WTC11 (cell line): ENCODE data around the gene HSDL2.

Source experiments
- ATF2 ChIP-seq: sonication (generic); formaldehyde crosslinking; IDR thresholded peaks from 2 replicates; pipeline ENCODE4 v1.8.1; 2022; ENCODE audit warnings: low read depth, missing genetic modification reagents, borderline replicate concordance
- CTCF ChIP-seq: fragments of 200-600 bp; IDR thresholded peaks from 2 replicates; pipeline ENCODE4 v1.8.0; 2022; ENCODE audit warnings: antibody characterized with exemption
- E2F4 ChIP-seq: sonication (generic); formaldehyde crosslinking; IDR thresholded peaks from 2 replicates; pipeline ENCODE4 v1.8.1; 2022; ENCODE audit warnings: low read depth, mild to moderate bottlenecking, moderate library complexity, missing genetic modification reagents, borderline replicate concordance
- FOXP1 ChIP-seq: sonication (generic); formaldehyde crosslinking; IDR thresholded peaks from 2 replicates; pipeline ENCODE4 v1.8.0; 2022; ENCODE audit warnings: missing genetic modification reagents, mild to moderate bottlenecking, moderate library complexity, borderline replicate concordance
- HMGXB4 ChIP-seq: sonication (generic); formaldehyde crosslinking; IDR thresholded peaks from 2 replicates; pipeline ENCODE4 v1.8.1; 2023; ENCODE audit warnings: mild to moderate bottlenecking, moderate library complexity, missing genetic modification reagents
- IRF2 ChIP-seq: sonication (generic); formaldehyde crosslinking; IDR thresholded peaks from 2 replicates; pipeline ENCODE4 v1.8.0; 2022; ENCODE audit warnings: low read depth, missing genetic modification reagents, borderline replicate concordance
- MAX ChIP-seq: sonication (generic); formaldehyde crosslinking; IDR thresholded peaks from 2 replicates; pipeline ENCODE4 v1.8.0; 2022; ENCODE audit warnings: mild to moderate bottlenecking, missing genetic modification reagents
- NFE2L1 ChIP-seq: sonication (generic); formaldehyde crosslinking; IDR thresholded peaks from 2 replicates; pipeline ENCODE4 v1.8.1; 2023; ENCODE audit warnings: missing genetic modification reagents
- TCF7 ChIP-seq: sonication (generic); formaldehyde crosslinking; IDR thresholded peaks from 2 replicates; pipeline ENCODE4 v1.8.0; 2022; ENCODE audit warnings: mild to moderate bottlenecking, low read depth, missing genetic modification reagents, moderate library complexity
- ZNF232 ChIP-seq: sonication (generic); formaldehyde crosslinking; IDR thresholded peaks from 2 replicates; pipeline ENCODE4 v1.8.0; 2022; ENCODE audit warnings: mild to moderate bottlenecking, missing genetic modification reagents

GRCh38 chr9:112477330-112477729 lies 97.4 kb downstream of the HSDL2 start:
- TF ChIP-seq ZNF232 (CRISPR knock-in tag) (no peak), FOXP1 (CRISPR knock-in tag) (no peak), CTCF (no peak), IRF2 (CRISPR knock-in tag) (no peak), HMGXB4 (CRISPR knock-in tag) (no peak), MAX (CRISPR knock-in tag) (no peak), NFE2L1 (CRISPR knock-in tag) (no peak), TCF7 (CRISPR knock-in tag) (no peak), ATF2 (no peak), E2F4 (no peak)
